GM12865 (cell line): ENCODE measurements around the gene ZNF683.
"Not testable (repeated sequence)": the region's sequence is repeated elsewhere in the genome, so short reads cannot be mapped to it uniquely, and the experiment has no call there.

ENCODE experiments used
- DNase-seq: peaks from one replicate; pipeline ENCODE4 v3.0.0; 2010; ENCODE audit warnings: low read depth
- H3K4me3 ChIP-seq: 2 replicates; pipeline ENCODE4 v1.5.1; 2011; ENCODE audit warnings: mild to moderate bottlenecking, low read depth, low read length, control low read depth
- TF ChIP-seq, protein P1 (sequence below): IDR thresholded peaks from 2 replicates; pipeline ENCODE4 v1.5.1; 2011; ENCODE audit warnings: low read length, control low read depth, low read depth, inconsistent platforms; ENCODE audit not compliant: insufficient read depth; ENCODE audit errors: missing control alignments

The ZNF683 gene

GRCh38 chr1:26336477-26337205 lies 35.9 kb downstream of the ZNF683 start:
- peak overlapping the region; percentile 33 for H3K4me3 ChIP-seq
- TF ChIP-seq, protein P1, sequence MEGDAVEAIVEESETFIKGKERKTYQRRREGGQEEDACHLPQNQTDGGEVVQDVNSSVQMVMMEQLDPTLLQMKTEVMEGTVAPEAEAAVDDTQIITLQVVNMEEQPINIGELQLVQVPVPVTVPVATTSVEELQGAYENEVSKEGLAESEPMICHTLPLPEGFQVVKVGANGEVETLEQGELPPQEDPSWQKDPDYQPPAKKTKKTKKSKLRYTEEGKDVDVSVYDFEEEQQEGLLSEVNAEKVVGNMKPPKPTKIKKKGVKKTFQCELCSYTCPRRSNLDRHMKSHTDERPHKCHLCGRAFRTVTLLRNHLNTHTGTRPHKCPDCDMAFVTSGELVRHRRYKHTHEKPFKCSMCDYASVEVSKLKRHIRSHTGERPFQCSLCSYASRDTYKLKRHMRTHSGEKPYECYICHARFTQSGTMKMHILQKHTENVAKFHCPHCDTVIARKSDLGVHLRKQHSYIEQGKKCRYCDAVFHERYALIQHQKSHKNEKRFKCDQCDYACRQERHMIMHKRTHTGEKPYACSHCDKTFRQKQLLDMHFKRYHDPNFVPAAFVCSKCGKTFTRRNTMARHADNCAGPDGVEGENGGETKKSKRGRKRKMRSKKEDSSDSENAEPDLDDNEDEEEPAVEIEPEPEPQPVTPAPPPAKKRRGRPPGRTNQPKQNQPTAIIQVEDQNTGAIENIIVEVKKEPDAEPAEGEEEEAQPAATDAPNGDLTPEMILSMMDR: no peak
- peak; percentile 77 for DNase-seq

- H3K4me3 ChIP-seq: peak overlapping the region; percentile 33
- TF ChIP-seq, protein P1: no peak
- DNase-seq: no peak
These were observed 36.6 kb downstream of the ZNF683 start for GRCh38 chr1:26335774-26336476.

DNA sequence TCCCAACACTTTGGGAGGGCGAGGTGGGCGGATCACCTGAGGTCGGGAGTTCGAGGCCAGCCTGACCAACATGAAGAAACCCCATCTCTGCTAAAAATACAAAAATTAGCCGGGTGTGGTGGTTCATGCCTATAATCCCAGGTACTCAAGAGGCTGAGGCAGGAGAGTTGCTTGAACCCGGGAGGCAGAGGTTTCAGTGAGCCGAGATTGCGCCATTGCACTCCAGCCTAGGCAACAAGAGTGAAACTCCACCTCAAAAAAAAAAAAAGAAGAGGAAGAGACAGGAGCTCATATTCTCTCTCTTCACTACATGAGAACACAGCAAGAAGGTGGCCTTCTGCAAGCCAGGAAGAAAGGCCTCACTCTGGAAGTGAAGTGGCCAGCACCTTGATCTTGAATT lies 39.2 kb downstream of the ZNF683 start:
- H3K4me3 ChIP-seq, DNase-seq: not testable (repeated sequence)

GRCh38 chr1:26330276-26330675 lies 42.3 kb downstream of the ZNF683 start:
- no peak for DNase-seq
- no peak overlapping the region for H3K4me3 ChIP-seq
- TF ChIP-seq, protein P1: no peak

DNA sequence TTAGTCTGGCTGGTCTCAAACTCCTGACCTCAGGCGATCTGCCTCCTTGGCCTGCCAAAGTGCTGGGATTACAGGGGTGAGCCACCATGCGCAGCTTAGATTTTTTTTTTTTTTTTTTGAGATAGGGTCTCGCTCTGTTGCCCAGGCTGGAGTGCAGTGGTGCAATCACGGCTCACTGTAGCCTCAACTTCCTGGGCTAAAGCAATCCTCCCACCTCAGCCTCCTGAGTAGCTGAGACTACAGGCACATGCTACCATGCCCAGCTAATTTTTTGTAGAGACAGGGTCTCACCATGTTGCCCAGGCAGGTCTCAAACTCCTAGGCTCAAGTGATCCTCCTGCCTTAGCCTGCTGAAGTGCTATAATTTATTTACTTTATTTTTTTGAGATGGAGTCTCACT lies 43.2 kb downstream of the ZNF683 start:
- H3K4me3 ChIP-seq, DNase-seq: not testable (repeated sequence)

DNA sequence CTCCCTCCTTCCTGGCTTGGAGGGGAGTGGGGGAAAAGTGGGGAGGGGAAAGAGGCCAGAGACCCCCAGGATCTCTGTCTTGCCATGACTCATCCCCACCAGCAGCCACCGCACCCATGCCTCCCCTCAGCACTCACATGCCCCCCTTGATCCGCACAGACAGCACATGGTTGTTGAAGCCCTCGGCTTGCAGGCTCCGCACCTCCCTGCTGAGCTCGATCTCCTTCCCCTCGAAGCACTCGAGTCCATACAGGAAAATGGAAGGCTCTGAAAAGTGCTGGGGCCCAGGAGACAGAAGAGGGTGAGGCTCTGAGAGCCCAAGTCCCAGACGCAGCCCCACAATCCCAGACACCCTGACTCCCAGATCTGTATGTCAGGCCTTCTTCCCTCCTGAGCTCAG lies 44.0 kb downstream of the ZNF683 start:
- no peak overlapping the region for H3K4me3 ChIP-seq
- TF ChIP-seq, protein P1: no peak
- no peak for DNase-seq

- DNase-seq: no peak
These were observed 44.6 kb downstream of the ZNF683 start for GRCh38 chr1:26327956-26328362.

More at GRCh38 chr1:26327956-26328362, 44.6 kb downstream of the ZNF683 start:
- TF ChIP-seq, protein P1: no peak
- H3K4me3 ChIP-seq: no peak overlapping the region
